B cell (primary cell): ENCODE data around the gene TRABD2B.

Source experiments
- EZH2 ChIP-seq: IDR thresholded peaks from 2 replicates; pipeline ENCODE4 v1.6.1; 2012; ENCODE audit warnings: borderline replicate concordance, low read depth, mild to moderate bottlenecking, moderate library complexity, low read length; ENCODE audit not compliant: insufficient read depth, poor library complexity, severe bottlenecking
- TF ChIP-seq, protein P1 (sequence below): fragments of 200-600 bp; IDR thresholded peaks from one replicate; pipeline ENCODE4 v1.8.0; 2022; ENCODE audit warnings: antibody characterized with exemption, mild to moderate bottlenecking

DNA sequence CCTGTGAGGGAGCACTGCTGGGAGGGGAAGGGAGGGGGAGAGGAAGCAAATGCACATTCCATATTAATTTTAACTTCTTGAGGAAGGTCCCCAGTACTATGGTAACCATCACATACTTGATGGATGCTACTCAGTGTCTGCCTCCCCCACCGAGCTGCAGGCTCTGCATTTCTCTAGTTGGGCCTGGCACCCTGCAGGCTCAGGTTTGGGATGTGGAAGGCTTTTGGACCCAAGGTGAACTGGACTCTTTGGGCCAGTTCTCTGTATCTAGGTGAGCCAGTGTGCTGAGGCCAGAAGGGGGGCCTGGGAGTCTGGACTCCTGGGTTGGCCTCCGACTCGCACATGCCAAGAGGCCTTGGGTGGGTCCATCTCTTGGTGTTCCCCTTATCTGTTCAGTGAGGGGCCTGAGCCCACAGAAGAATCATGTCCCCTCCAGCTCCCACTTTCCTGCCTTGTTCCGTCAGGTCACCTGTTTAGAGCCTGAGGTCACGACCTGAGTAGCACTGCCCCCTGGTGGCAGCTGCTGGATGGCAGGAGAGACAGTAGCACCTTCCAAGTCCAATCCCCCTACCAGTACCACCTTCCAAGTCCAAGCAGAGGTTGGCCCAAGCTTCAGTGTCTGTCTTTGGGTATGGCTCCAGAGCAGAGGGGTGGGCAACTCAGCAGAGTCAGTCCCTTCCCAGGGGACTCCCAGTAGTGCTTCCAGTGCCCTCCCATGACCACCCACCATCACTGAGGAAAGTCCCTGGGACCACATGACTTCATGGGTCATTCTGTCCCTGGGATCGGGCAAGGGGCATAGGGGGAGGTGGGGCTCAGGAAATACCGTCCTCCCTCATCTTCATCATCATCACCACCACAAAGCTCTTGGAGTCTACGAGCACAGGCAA lies 241.8 kb downstream of the TRABD2B start:
- TF ChIP-seq, protein P1, sequence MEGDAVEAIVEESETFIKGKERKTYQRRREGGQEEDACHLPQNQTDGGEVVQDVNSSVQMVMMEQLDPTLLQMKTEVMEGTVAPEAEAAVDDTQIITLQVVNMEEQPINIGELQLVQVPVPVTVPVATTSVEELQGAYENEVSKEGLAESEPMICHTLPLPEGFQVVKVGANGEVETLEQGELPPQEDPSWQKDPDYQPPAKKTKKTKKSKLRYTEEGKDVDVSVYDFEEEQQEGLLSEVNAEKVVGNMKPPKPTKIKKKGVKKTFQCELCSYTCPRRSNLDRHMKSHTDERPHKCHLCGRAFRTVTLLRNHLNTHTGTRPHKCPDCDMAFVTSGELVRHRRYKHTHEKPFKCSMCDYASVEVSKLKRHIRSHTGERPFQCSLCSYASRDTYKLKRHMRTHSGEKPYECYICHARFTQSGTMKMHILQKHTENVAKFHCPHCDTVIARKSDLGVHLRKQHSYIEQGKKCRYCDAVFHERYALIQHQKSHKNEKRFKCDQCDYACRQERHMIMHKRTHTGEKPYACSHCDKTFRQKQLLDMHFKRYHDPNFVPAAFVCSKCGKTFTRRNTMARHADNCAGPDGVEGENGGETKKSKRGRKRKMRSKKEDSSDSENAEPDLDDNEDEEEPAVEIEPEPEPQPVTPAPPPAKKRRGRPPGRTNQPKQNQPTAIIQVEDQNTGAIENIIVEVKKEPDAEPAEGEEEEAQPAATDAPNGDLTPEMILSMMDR: peak; percentile 67
- TF ChIP-seq EZH2: no peak
